HTERT RPE-1 (cell line): ENCODE data around the gene NFIA.

Experiments
- in situ Hi-C: fragments of 300-500 bp; cut with MboI; formaldehyde crosslinking; loops from 4 replicates; pipeline ENCODE4 v1.14.3; 2020; ENCODE audit warnings: low sequenced_read_pairs

NFIA gene

DNA sequence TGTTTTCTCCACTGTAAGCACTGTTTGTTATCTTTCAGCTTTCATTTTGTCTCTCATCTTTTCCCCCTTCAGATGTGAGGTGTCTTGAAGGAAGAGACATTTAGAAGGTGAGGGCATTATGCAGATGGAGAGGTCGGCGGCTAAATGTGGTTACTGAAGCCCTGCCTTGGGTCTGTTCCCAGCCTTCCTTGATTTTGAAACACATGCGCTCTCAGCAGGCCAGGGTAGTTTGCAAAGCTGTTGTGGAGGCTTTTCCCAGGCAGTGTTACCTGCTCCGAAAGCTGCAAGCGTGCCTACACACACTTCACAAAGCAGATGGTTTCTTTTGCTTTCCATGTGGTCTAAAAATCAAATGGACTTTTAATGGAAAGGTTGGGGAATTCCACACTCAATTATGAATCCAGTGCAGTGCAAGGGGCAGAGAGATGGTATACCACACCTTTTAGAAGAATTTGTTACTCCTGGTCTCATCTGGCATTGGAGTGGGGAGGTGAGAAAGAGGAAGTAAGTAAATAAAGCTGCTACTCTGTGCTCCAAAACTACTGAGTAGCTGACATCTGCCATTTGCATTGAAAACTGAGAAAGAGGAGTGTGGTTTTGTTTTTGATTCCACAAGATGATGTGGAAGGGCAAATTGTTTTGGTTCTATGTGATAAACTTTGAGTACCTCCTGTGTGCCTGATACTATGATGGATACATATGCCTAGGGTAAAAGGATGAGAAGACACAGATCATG is 91.9 kb downstream of the NFIA start:
- in situ Hi-C loops = no loop called here

DNA sequence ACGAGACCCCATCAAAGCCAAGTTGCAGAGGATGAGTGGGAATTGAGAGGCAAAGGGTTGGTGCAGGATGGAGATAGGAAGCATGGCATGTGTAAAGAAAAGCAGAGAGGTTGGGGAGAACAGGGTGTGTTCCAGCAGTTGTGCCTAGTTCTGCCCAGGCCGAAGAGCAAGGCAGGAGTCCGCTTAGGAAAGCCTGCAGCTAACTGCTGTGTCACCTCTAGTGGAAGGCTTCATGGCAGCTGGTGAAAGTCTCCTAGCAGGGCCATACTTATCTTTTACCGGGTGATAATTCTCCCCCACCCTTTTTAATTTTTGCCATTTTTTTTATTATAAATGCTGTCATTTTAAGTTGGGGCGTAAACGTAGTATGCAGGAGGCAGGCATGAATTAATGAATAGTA is 93.6 kb downstream of the NFIA start:
- in situ Hi-C loops = no loop called here

DNA sequence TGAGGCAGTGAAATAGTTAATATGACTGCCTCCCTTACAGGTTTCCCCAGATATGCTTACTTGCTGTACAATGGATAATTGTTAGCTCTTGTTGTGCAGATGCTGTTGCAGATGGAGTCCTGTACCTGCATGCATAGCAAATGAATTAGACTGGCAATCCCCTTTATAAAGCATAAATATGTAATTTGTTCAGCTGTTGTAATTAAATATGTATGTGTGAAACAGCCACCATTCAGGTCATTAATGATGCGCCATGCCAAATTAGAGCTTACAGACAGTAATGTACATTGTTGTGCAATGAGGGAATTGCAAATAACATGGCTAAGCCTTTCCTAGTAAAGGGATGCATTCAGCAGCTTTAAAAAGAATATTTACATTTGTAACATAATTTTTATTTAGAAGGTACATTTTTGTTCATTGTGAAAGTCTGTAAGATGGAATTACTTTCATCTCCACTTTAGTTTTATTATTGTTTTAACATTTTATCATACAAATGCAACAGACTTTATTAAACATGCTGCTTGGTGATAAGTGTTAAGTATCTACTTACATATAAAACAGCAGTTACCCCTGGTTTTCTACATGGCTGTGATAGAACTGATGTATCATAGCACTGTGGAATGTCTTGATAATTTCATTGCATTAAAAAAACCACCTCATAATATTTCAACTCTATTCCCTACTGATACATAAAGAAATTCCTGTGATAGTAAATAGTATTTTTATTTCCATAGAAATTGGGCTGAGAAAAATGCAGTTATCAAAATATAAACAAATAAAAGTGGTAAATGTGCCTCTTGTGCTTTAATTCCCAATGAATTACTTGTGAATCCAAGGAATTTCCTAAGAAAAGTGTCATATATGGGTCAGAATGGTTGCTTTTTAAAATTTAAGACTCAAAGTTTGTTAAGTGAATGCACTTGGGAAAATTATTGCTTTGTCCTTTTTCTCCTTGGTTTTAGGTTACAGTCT is 99.0 kb downstream of the NFIA start:
- in situ Hi-C loops = no loop called here

DNA sequence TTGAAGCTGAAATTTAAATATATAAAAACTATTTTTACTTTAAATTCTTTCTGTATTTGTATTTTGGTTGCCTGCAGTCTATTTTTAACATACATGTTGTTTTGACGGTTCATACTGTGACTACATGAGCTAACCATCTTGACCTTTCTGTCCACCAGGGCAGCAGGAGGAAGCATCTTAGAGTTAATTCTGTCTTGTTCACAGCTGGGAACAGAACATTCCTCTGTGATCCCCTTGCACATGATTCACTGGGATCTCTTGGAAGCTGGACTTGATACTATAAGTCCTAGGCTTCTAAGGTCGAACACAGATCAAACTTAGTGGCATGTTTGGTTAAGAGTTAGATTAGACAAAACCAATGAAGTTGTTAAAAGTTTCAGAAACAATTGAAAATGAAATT is 99.7 kb downstream of the NFIA start:
- in situ Hi-C loops = no loop called here

DNA sequence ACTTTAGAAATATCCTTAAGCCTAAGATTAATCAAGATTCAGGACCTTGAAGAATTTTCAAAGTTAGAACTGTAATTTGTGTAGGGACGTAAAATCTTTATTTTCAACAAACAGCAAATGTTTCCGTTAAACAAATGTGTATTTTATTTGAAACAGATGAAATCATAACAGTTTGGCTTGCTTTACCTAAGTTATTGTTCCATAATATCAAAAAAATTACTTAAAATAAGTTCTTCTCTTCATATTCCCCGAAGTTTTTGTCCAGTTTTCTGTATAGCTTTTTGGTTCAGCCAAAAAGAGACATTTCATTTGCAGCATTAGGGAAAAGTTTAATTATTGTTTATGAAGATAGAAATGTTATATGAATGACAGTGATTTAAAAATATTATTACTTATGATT is 100.1 kb downstream of the NFIA start:
- in situ Hi-C loops = no loop called here

DNA sequence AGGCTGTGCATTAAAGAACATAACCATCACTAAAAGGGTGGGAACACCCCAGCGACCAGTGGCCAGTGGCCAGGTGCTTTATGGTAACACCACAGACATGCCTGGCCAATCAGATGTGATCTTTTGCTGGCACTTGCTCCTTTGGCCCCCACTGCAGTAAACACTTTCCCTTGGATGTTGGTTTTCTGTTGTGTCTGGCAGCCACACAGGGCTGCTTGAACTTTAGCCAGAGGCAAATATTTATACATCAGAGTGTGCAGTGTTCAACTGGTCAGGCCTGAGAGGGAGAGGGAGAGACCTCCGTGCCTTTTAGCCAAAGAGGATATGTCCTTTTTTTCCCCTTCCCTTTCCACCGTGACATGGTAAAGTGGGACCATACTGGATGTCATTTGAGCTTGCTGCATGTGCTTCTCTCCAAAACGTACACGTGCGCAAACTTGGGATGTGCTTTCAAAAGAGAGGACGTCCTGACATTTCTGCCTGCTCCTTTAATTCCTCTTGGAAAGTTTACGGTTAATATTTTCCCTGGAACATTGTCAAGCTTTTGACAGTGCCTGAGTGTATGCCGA is 101.2 kb downstream of the NFIA start:
- in situ Hi-C loops = no loop called here

DNA sequence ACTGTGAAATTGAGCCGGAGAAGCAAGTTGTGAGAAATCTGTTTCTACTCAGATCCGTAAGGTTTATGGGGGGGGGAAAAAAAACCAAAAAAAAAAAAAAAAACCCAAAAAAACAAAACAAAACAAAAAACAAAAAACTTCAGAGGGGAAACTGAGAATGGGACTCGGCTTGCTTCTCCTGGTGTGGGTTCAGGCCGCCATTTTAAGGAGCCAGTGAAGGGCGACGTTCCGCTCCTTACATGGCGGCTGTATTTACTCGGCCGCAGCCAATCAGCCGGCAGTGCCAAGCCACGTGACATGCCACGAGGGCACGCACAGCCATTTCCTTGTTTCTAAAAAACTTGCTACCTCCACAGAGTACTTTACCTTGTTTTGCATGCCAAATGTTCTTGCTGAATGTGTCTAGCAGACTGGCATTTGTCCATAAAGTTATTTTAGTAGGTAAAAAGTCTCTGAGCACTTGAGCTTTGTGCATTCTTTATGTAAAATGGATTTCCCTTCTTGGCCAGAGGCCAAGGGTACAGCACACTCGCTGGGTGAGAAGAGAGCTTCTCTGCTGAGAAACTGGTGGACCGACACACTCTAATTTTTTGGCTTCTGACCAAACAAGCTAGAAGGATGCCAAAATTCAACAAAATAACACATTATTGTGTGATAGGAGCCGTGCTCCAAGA is 101.8 kb downstream of the NFIA start:
- in situ Hi-C loops = no loop called here

DNA sequence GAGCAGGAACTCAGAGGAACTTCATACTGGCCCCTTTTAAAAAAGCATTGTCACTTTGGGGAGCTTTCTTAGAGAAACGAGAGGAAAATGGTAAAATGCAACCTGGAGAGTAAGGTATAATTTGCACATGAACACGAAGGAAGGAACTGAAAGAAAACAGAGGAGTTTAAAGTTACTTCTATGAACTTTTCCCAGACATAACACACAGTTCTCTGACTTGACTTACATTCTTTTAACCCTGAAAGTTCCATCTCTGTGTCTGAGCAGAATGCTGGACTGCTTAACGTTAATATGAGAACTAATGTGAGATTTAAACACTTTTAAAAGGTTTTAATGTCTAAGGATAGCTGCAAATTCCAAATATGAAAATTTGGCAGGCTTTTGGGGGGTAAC is 102.3 kb downstream of the NFIA start:
- in situ Hi-C loops = no loop called here

DNA sequence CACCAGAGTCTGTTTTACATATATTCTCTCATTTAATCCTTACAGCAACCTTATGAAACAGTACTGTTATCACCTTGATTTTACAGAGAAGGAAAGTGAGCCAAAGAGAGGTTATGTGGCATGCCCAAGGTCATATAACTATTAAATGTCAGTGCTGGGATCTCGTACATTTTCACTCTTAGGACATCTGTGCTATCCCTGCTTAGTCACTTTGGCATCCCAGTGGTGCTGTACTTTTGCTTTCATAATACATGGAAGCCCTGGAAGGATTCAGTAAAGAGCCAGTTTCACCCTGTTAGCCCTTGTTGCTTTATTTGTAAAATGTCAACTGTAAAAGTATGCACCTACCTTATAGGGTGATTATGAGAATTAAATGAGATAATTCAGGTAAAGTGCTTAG is 104.4 kb downstream of the NFIA start:
- in situ Hi-C loops = no loop called here

DNA sequence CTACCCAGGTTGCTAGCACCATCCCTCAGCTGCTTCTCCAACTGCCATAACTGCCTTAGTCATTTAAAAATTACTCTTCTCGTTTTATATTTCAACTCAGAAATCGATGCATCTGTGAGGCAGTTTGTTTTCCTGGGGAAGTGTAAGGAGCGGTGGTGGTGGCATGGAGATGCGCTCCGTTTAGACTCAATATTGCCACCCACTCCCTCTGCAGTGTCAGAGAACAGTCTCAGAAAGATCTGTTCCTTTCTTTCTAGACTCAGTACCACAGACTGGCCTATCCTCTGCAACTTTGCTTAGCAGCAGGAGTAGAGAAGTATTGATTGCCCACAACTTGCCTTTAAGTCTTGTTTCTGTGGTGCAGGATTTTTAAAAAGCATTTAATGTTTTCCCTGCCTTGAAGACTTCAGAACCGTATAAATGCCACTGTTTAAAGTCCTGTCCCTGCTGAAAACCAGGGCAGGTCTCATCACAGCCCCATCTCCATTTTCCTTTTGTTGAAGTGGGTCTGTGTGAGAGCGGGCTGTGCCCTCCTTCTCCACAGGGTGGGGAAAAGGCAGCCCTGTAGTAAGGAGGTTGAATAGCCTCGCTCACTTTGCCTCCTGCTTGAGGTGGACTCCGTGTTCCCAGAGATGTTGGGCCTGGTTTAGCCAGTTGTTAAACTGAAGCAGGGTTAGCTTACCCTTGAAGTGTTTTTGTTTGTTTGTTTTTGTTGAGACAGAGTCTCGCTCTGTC is 105.2 kb downstream of the NFIA start:
- in situ Hi-C loops = no loop called here

DNA sequence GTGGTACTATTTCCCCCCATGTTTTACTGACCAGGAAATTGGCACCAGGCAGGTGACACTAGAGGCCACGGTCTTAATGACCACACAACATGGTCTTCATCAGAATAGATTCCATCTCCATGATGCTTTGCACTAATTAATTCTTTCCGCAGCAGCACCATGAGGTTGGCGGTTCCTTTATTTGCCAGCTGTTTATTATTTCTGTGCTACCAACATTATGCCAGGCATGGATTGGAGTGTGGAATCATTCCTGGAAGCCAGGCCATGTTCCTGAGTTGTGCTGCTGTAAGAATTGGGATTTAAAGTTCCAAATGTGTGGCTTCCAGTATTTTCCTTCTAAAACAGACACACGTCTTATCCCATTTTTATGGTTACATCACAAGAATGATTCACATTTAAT is 107.8 kb downstream of the NFIA start:
- in situ Hi-C loops = no loop called here

DNA sequence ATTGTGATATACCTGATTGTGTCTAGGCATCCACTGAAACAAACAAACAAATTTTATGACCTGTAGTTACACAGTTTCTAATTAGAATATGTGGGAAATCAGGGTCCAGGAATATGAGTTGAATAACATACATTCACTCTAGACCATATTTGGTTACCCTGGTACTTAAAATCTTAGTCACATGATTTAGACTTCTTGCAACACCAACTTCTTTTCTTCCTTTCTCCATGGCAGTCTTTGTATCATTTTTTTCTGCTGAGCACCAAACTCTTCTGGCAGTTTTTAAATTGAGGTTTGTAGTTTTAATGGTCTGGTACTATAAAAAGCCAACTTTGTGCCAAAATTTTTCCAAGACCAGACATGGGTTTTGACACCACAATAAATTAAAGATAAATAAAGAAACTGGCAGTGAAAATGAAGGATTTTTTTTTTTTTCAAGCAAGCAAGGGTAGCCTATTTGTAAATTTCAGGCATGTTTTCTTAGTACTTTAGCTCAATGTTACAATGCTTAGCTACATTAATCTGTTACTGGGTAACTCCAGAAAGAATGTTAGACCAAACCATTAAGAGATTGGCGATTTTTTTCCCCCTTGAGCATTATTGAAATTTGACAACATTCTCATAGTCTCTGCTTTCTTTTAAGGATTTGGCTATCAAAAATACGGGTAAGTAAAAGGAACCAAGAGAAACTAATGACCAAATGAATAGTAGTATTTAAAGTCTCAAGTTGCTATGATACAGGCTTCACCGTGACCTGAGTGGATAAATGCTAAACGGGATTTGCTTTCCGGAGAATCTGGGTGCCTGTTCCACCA is 108.5 kb downstream of the NFIA start:
- in situ Hi-C loops = no loop called here

DNA sequence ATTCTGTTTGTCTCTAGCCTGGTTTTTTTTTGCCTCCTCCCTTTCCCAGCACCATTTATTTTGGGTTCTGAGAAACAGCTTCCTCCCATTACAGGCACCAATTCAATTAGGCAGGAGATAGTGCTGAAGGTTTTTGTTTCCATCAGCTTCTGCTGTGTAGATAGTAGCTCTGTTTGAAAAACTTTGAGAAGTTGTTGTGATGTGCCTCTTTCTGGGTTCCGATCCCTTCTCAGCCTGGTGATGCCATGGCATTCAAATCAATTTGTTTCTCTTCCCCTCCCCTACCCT is 109.0 kb downstream of the NFIA start:
- in situ Hi-C loops = no loop called here

DNA sequence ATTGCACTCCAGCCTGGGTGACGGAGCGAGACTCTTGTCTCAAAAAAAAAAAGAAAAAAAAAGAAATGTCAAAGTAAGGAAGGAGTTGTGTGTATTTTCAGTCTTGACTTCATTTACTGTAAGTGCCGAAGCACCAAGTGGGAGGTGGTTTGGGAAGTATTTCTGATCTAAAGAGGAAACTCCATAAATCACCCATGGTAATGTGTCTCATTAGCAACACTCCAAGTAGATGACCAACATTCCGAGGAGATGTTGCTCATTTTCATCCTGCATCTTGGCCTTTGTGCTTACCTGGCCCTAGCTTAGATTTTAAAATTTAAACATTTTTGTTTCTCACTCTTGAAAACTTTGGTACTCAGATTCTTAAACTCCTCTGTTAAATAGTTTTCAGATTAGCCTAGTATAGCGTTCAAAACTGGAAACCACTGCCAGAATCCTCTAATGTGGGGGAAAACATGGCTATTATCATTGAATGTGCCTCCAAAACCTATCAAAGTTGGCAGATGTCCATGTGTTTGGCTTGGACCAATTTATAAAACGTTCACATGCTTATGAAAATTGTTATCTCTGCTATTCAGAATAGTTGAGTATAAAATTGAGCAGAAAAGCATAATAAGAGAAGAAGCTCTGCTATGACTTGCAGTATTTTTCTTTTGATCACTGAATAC is 110.4 kb downstream of the NFIA start:
- in situ Hi-C loops = no loop called here

DNA sequence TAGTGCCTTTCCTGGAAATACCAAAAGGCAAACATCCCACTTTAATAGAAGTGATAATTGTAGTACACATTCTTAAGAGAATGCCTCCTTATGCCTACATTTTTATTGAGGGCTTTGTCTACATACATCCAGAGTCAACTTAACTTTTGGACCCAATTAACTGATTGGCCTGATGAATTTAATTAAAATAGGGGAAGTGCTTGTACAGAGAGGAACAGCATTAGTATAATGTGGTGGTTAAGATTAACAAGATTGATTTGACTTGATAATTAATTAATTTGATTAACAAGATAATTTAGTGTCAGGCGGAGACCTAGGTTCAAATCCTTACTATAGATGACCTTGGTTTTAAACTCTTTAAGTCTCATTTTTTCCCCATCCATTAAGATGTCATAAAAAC is 111.4 kb downstream of the NFIA start:
- in situ Hi-C loops = no loop called here

DNA sequence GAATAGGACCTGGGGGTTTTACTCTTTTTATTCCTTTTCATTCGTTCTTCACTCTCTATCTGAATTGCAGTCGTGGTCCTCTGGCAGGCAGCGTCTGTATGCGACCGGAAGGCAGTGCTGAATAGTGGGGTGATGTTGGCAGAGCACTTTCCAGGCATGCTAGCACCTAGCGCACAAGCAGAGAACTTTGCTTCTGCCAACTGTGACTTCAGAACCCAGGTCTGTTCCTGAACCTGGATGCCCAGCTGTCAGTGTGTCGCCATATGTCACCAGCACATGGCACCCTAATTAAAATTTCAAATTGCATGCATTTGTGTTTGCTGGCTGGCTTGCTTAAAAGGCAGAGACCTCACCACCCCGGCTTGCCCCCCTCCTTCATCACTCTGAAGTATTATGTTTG is 116.2 kb downstream of the NFIA start:
- in situ Hi-C loops = no loop called here

DNA sequence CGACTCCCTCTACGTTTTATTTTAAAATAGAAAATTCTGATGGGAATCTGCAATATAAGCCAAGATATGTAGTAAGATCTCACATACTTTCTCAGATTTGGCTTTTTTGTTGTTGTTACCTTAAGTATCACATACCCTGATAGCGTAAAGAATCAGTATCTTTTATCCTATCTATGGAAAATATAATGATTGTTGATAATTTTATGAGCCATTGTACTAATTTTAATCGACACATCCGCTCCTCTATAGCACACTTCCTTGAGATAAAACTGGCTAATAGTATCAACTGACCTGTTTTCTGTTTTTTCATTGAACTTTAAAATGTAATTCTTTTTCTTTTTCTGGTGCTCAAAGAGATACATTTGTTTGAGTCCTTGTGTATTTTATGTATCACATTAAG is 118.7 kb downstream of the NFIA start:
- in situ Hi-C loops = no loop called here

DNA sequence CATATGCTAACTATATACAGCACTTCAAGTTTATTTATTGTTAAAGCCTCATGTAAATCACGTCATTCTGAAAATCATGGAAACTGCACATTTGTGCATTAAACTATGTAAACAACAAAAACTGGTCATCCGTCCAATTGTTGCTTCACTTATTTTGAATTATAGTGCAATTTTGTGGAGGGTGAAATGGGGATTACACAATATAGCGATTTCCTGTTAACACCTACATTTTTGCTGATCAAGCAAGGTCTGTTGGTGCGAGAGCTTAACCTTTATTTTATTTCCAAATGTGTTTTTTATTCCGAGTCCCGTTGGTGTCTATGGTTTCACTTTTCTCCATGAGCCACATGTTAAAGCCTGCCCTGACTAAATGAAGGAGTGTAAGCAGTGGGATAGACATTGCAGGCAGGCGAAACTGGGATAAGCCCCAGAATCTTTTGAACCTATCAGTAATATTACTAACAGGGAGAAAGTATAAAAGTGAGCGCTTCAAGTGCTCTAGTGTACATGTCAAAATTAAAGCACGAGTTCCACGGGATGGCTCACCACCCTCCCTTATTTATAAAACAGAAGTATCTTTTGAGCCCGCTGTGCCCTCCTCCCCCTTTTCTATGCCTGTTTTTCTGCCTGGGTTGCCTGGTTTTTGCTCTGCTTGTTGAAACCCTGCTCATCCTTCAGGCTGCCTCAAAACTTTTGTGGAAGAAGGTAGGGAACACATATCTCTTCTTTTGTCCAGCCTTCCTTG is 120.7 kb downstream of the NFIA start:
- in situ Hi-C loops = no loop called here

DNA sequence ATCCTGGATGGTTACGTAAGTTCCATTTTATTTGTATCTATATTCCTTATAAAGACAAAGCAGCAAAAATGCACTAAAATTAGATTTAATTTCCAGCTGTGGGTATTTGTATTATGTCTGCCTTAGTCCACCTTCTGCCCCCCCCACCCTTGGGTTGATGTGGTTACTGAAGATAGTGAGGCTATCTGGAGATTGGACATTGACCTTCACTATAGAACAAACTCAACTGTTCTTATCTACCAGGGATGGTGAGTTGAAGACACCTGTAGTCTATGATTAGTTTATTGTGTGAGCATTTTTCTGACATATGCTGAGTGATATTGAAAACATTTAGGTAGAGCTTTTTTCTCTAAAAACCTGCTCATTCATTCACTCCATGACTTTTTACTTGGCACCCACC is 122.2 kb downstream of the NFIA start:
- in situ Hi-C loops = no loop called here
